NCI-H82 (cell line): ENCODE results near the gene METRNL.

ENCODE experiments used
- DNase-seq: peaks from one replicate; lab custom pipeline; 2025; lab: John Stamatoyannopoulos, UW

Gene METRNL

DNA sequence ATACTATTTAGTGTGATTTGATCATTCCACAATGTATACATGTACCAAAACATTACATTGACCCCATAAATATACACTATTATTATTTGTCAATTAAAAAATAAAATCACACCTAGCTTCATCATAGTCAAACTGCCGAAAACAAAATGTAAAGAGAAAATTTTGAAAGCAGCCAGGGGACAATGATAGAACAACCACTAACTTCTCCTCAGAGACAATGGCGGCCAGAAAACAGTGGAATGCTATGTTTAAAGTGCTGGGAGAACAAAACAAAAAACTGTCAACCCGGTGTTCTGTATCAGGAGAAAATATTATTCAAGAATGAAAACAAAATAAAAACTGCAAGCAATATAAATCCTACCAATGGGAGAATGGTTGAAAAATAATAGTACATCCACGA, 63.2 kb downstream of the METRNL start:
- no peak for DNase-seq

DNA sequence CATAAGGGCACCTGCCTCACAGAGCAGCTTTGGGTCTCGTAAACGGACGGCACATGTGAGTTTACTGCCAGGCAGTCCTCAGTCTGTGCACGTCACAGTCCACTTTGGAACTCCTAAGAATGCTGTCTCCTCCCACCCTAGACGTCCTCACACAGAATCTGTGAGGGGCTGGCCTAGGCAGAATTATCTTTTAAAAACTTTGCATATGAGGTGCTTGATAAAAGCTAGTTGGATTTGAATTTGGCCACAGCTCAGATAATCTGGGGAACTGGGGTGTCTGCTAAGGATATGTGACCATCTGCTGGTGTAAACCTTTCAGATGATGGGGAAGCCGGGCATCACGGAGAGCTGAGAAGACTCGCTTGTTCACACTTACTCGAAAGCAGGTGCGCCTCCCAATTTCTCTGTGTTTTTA, 64.4 kb downstream of the METRNL start:
- no peak for DNase-seq
